Gastroesophageal sphincter (tissue), 4 donors: ENCODE results near the gene STH. TPM values are rescaled to one million over a fixed set of nuclear protein-coding genes. Genes with fewer than 3 reads are reported as not detected.

ENCODE experiments used
- ATAC-seq: fragments of 150-250 bp; one replicate; pipeline ENCODE4 v1.9.1; 2016; ENCODE audit warnings: mild to moderate bottlenecking, moderate library complexity
- H3K27ac ChIP-seq, 4 donors: fragments of 200-600 bp; sonication (generic) in 3 of 4; 1 replicate in 3 of 4; 2 replicates in 1 of 4; pipeline ENCODE4 v1.5.1; 2016 to 2019
- H3K27me3 ChIP-seq: fragments of 200-600 bp; sonication (generic); one replicate; pipeline ENCODE4 v1.5.1; 2019
- H3K36me3 ChIP-seq, 2 donors: fragments of 200-600 bp; sonication (generic); one replicate each; pipeline ENCODE4 v1.5.1; 2019; ENCODE audit warnings: control low read depth in 1 of 2
- H3K4me1 ChIP-seq, 3 donors: fragments of 200-600 bp; sonication (generic); 1 replicate in 2 of 3; 2 replicates in 1 of 3; pipeline ENCODE4 v1.5.1; 2016 to 2019; ENCODE audit warnings: control low read depth in 2 of 3
- H3K4me3 ChIP-seq, 2 donors: fragments of 200-600 bp; sonication (generic); one replicate each; pipeline ENCODE4 v1.5.1; 2019; ENCODE audit warnings: mild to moderate bottlenecking in 1 of 2, moderate library complexity in 1 of 2
- H3K9me3 ChIP-seq, 3 donors: fragments of 200-600 bp; sonication (generic); one replicate each; pipeline ENCODE4 v1.5.1; 2017 to 2019; ENCODE audit warnings: control low read depth in 2 of 3
- EP300 ChIP-seq: sonication (generic); formaldehyde crosslinking; IDR thresholded peaks from one replicate; pipeline ENCODE4 v1.6.1; 2017; ENCODE audit warnings: antibody characterized with exemption, mild to moderate bottlenecking
- POLR2A ChIP-seq, 2 donors: fragments of 450-650 bp; IDR thresholded peaks; one replicate each; pipeline ENCODE4 v1.6.1; 2017; ENCODE audit warnings: antibody characterized with exemption in 2 of 2, mild to moderate bottlenecking in 2 of 2, moderate library complexity in 1 of 2
- POLR2AphosphoS5 ChIP-seq: sonication (generic); formaldehyde crosslinking; IDR thresholded peaks from one replicate; pipeline ENCODE4 v1.6.1; 2017; ENCODE audit warnings: antibody characterized with exemption
- WGBS, 2 donors: methylation state at CpG; one replicate each; pipeline ENCODE4 v1.1.5; 2018; ENCODE audit warnings: low coverage in 1 of 2; 5-methylcytosine and 5-hydroxymethylcytosine counted together
- total RNA-seq, 4 donors: library from RNA; depleted of rRNA; stranded (reverse); fragments of >200 nt; gene quantifications; one replicate each; pipeline ENCODE4 v1.1.0, GENCODE V29; 2016
- TF ChIP-seq, protein P1 (sequence below), 4 experiments: fragments of 200-600 bp in 2 of 4; fragments of 450-650 bp in 2 of 4; sonication (generic) in 1 of 4; IDR thresholded peaks; one replicate each; pipeline ENCODE4 v1.5.1; 2017 to 2019; ENCODE audit warnings: antibody characterized with exemption in 4 of 4, mild to moderate bottlenecking in 2 of 4, moderate library complexity in 2 of 4

STH gene, protein sequence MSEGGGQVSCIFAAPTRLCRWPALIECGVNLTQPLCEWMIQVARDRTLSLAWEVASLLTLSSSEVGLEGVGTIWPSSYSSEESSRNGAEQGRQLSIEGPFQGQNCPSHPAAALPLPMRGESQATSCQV
- total RNA-seq = not detected

- no peak for ATAC-seq
- Histone ChIP-seq H3K4me3 (no peak within 1 kb of the TSS), H3K27me3 (no peaks in the 10 kb centered on the region), H3K4me1 (peaks cover 0 to 20% (median 8%) of the 10 kb centered on the region in 3 donors), H3K36me3 (no peaks in the 10 kb centered on the region), H3K9me3 (no peaks in the 10 kb centered on the region), H3K27ac (no peak within 1 kb of the TSS)
- 52 to 78% methylated on average over 2 to 4 of the region's 8 CpGs for WGBS, 2 donors
- TF ChIP-seq, protein P1, sequence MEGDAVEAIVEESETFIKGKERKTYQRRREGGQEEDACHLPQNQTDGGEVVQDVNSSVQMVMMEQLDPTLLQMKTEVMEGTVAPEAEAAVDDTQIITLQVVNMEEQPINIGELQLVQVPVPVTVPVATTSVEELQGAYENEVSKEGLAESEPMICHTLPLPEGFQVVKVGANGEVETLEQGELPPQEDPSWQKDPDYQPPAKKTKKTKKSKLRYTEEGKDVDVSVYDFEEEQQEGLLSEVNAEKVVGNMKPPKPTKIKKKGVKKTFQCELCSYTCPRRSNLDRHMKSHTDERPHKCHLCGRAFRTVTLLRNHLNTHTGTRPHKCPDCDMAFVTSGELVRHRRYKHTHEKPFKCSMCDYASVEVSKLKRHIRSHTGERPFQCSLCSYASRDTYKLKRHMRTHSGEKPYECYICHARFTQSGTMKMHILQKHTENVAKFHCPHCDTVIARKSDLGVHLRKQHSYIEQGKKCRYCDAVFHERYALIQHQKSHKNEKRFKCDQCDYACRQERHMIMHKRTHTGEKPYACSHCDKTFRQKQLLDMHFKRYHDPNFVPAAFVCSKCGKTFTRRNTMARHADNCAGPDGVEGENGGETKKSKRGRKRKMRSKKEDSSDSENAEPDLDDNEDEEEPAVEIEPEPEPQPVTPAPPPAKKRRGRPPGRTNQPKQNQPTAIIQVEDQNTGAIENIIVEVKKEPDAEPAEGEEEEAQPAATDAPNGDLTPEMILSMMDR (IDR thresholded peaks at IDR 0.05) = no peak
- TF ChIP-seq POLR2AphosphoS5 (no peak), POLR2A (IDR thresholded peaks at IDR 0.05) (no peak), EP300 (no peak)
Observed at GRCh38 chr17:45998987-45999899, at the start of gene STH. Gene STH, plus strand, starts transcription at chr17:45999250. Its CDS starts 30 bp downstream, at chr17:45999280.

- no peak overlapping the region for H3K4me3 ChIP-seq
- 60 to 88% methylated on average over 2 to 4 of the region's 9 CpGs for WGBS, 2 donors
- H3K36me3 ChIP-seq = no peaks in the 10 kb centered on the region
- peaks cover 0 to 22% (median 5%) of the 10 kb centered on the region in 3 donors for H3K4me1 ChIP-seq
- H3K9me3 ChIP-seq = no peaks in the 10 kb centered on the region
- ATAC-seq = no peak
- TF ChIP-seq POLR2A (IDR thresholded peaks at IDR 0.05) (no peak), EP300 (no peak), POLR2AphosphoS5 (no peak)
- TF ChIP-seq, protein P1 (IDR thresholded peaks at IDR 0.05) = no peak
- peaks cover 27% of the 10 kb centered on the region for H3K27me3 ChIP-seq
- H3K27ac ChIP-seq = no peak overlapping the region
Observed at GRCh38 chr17:45949755-45950320, 49.2 kb upstream of the STH start.

DNA sequence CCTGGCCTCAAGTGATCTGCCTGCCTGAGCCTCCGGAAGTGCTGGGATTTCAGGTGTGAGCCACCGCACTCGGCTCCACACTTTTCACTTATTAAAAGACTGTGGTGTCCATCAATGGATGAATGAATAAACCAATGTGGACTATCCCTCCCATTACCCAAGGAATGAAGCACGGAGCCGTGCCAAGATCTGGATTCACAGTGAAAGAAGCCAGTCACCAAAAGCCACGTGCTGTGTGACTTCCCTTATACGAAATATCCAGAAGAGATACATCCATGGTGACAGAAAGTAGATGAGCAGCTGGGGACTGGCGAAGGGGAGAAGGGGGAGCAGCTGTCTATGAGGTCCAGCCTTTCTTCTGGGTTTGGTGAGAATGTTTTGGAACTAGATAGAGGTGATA, 48.2 kb upstream of the STH start:
- ATAC-seq = no peak
- Histone ChIP-seq H3K4me1 (peaks cover 0 to 22% (median 5%) of the 10 kb centered on the region in 3 donors), H3K27me3 (peaks cover 27% of the 10 kb centered on the region), H3K27ac (no peak overlapping the region), H3K9me3 (no peaks in the 10 kb centered on the region), H3K4me3 (no peak overlapping the region), H3K36me3 (no peaks in the 10 kb centered on the region)
- TF ChIP-seq EP300 (no peak), POLR2A (IDR thresholded peaks at IDR 0.05) (no peak), POLR2AphosphoS5 (no peak)
- TF ChIP-seq, protein P1 (IDR thresholded peaks at IDR 0.05) = no peak
- 53 to 96% methylated on average over 4 of the region's 8 CpGs for WGBS, 2 donors

DNA sequence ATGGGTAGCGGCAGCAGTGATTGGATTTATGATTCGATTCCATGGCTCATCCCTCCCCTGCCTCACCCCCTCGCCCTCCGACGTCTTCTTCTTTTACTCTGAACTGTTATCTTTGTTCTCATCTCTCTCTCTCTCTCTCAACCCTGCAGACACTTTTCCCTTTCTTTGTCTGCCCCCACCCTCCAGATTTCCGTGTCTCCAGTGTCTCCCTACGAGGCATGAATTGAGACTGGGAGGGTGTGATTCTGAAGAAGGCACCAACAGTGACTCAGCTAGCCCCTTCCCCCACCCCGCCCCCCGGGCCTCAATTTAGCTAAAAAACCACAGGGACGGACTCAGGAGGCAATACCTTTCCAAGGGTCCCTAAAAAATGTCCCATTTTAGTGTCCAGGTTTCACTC, 47.6 kb upstream of the STH start:
- H3K9me3 ChIP-seq = no peaks in the 10 kb centered on the region
- ATAC-seq = no peak
- H3K27ac ChIP-seq = no peak overlapping the region
- no peaks in the 10 kb centered on the region for H3K36me3 ChIP-seq
- peaks cover 0 to 22% (median 5%) of the 10 kb centered on the region in 3 donors for H3K4me1 ChIP-seq
- 53 to 62% methylated on average over 7 to 8 of the region's 10 CpGs for WGBS, 2 donors
- H3K4me3 ChIP-seq = no peak overlapping the region
- TF ChIP-seq, protein P1 (IDR thresholded peaks at IDR 0.05) = no peak
- TF ChIP-seq EP300 = no peak
- TF ChIP-seq POLR2AphosphoS5 = no peak
- no peak for TF ChIP-seq POLR2A (IDR thresholded peaks at IDR 0.05)
- H3K27me3 ChIP-seq = peaks cover 27% of the 10 kb centered on the region
